Stimulated activated CD8-positive, alpha-beta memory T cell treated with anti-CD3 and anti-CD28 coated beads, Interleukin-7, amount 100 ng/mL, for 48 hours (primary cell): ENCODE measurements around the gene RIN2.
"Not testable (repeated sequence)": the region's sequence is repeated elsewhere in the genome, so short reads cannot be mapped to it uniquely, and the experiment has no call there.

Source experiments
- DNase-seq, 2 donors: peaks; one replicate each; pipeline ENCODE4 v3.0.0-alpha.2; 2020; ENCODE audit warnings: low read depth in 1 of 2; ENCODE audit errors: extremely low read depth in 1 of 2

The RIN2 gene

GRCh38 chr20:19785173-19785982, 27.3 kb downstream of the RIN2 start:
- DNase-seq: no peak

GRCh38 chr20:19785983-19786285, 27.9 kb downstream of the RIN2 start:
- no peak for DNase-seq

GRCh38 chr20:19786311-19786710, 28.3 kb downstream of the RIN2 start:
- DNase-seq: no peak

GRCh38 chr20:19787366-19787765, 29.3 kb downstream of the RIN2 start:
- DNase-seq: no peak

- DNase-seq: no peak
Measured at GRCh38 chr20:19789009-19789408, 31.0 kb downstream of the RIN2 start.

GRCh38 chr20:19789446-19789845, 31.4 kb downstream of the RIN2 start:
- no peak for DNase-seq

- no peak for DNase-seq
Measured at GRCh38 chr20:19791887-19792286, 33.8 kb downstream of the RIN2 start.

GRCh38 chr20:19793716-19794115, 35.7 kb downstream of the RIN2 start:
- no peak for DNase-seq

- DNase-seq: no peak
Measured at GRCh38 chr20:19794941-19795340, 36.9 kb downstream of the RIN2 start.

- no peak for DNase-seq
Measured at GRCh38 chr20:19799325-19799724, 41.3 kb downstream of the RIN2 start.

- DNase-seq: no peak
Measured at GRCh38 chr20:19802099-19802491, 44.0 kb downstream of the RIN2 start.

- DNase-seq: no peak
Measured at GRCh38 chr20:19802492-19803158, 44.6 kb downstream of the RIN2 start.

GRCh38 chr20:19806276-19806675, 48.2 kb downstream of the RIN2 start:
- DNase-seq: not testable (repeated sequence)

GRCh38 chr20:19806806-19807190, 48.7 kb downstream of the RIN2 start:
- DNase-seq: no peak

GRCh38 chr20:19807191-19807945, 49.3 kb downstream of the RIN2 start:
- no peak for DNase-seq
